Esophagus squamous epithelium (tissue), 4 donors: Measurements from ENCODE around the gene RNF215.

Experiments
- POLR2A ChIP-seq, 4 donors: fragments of 450-650 bp; IDR thresholded peaks; one replicate each; pipeline ENCODE4 v1.6.1; 2017; ENCODE audit warnings: antibody characterized with exemption in 4 of 4, mild to moderate bottlenecking in 4 of 4, moderate library complexity in 3 of 4
- TF ChIP-seq, protein P1 (sequence below), 6 experiments: fragments of 450-650 bp in 4 of 6; fragments of 200-600 bp in 2 of 6; sonication (generic) in 2 of 6; IDR thresholded peaks; one replicate each; pipeline ENCODE4 v1.5.1; 2016 to 2019; ENCODE audit warnings: antibody characterized with exemption in 6 of 6, mild to moderate bottlenecking in 4 of 6, moderate library complexity in 4 of 6

DNA sequence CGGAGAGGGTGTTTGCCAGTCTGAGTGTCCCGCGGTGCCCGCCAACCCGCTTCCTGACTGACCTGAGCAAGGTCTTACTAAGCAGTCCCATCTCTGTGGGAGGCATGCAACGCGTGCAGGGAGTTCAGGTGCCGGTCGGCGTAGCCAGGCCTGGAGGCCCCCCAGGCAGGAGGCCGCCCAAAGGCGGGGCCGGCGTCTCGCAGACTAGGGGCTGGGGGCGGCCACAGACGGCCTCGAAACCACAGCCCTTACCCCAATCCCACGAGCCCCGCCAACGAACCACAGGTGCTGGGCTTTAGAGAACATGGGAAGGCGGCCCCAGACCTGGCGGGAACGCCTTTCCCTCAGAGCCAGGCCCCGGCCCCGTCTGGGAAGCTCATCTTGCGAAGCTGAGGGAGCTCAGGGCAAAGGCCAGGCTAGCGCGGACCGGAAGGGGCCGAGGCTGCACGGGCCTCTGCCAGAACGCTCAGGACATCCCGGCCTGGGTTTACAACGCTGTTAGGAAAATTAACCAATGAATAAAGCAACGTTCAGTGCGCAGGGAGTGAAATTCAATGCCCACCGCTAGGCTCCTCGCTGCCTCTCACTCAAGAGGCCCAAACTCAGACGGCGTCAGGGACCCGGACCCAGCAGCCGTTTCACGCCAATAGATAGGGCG is 36.2 kb upstream of the RNF215 start:
- TF ChIP-seq, protein P1, sequence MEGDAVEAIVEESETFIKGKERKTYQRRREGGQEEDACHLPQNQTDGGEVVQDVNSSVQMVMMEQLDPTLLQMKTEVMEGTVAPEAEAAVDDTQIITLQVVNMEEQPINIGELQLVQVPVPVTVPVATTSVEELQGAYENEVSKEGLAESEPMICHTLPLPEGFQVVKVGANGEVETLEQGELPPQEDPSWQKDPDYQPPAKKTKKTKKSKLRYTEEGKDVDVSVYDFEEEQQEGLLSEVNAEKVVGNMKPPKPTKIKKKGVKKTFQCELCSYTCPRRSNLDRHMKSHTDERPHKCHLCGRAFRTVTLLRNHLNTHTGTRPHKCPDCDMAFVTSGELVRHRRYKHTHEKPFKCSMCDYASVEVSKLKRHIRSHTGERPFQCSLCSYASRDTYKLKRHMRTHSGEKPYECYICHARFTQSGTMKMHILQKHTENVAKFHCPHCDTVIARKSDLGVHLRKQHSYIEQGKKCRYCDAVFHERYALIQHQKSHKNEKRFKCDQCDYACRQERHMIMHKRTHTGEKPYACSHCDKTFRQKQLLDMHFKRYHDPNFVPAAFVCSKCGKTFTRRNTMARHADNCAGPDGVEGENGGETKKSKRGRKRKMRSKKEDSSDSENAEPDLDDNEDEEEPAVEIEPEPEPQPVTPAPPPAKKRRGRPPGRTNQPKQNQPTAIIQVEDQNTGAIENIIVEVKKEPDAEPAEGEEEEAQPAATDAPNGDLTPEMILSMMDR (IDR thresholded peaks at IDR 0.05), result peak in 2 of 6 experiments; percentile 19 to 26
- TF ChIP-seq POLR2A (IDR thresholded peaks at IDR 0.05), result peak in 2 of 4 donors; percentile 89 to 92
